Esophagus muscularis mucosa (tissue), 3 donors: ENCODE measurements around the gene ANK2.

Experiments
- EP300 ChIP-seq: sonication (generic); formaldehyde crosslinking; IDR thresholded peaks from one replicate; pipeline ENCODE4 v1.6.1; 2017; ENCODE audit warnings: antibody characterized with exemption
- TF ChIP-seq, protein P1 (sequence below), 3 experiments: fragments of 200-600 bp in 2 of 3; fragments of 450-650 bp in 1 of 3; sonication (generic) in 2 of 3; IDR thresholded peaks; one replicate each; pipeline ENCODE4 v1.5.1; 2017 to 2019; ENCODE audit warnings: antibody characterized with exemption in 3 of 3, mild to moderate bottlenecking in 2 of 3, moderate library complexity in 1 of 3

DNA sequence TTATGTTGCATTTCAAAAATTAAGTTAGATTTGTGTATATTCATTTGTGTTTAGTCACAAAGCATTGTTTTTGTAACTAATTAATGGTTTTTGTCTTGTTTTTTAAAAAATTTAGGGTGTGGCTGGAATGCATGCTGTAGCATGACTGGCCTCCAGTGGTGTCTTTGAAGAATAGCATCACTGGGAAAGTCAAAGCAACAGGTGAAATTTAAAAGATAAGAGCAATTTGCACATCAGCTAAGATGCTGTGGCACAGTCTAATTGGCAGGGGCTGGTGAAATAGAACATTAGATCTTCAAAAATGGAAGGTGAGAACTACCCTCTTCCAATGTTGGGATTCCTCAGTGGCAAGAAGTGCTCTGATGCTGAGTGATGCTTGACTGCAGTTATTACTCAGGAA lies 45.3 kb downstream of the ANK2 start:
- no peak for TF ChIP-seq EP300
- TF ChIP-seq, protein P1, sequence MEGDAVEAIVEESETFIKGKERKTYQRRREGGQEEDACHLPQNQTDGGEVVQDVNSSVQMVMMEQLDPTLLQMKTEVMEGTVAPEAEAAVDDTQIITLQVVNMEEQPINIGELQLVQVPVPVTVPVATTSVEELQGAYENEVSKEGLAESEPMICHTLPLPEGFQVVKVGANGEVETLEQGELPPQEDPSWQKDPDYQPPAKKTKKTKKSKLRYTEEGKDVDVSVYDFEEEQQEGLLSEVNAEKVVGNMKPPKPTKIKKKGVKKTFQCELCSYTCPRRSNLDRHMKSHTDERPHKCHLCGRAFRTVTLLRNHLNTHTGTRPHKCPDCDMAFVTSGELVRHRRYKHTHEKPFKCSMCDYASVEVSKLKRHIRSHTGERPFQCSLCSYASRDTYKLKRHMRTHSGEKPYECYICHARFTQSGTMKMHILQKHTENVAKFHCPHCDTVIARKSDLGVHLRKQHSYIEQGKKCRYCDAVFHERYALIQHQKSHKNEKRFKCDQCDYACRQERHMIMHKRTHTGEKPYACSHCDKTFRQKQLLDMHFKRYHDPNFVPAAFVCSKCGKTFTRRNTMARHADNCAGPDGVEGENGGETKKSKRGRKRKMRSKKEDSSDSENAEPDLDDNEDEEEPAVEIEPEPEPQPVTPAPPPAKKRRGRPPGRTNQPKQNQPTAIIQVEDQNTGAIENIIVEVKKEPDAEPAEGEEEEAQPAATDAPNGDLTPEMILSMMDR (IDR thresholded peaks at IDR 0.05) = peak; percentile 33 to 62 (median 40)
